Measurements from ENCODE around the gene NCCRP1.

GRCh38 chr19:39155114-39155700 is 41.6 kb upstream of the NCCRP1 start:
- TF ChIP-seq CTCF (IDR thresholded peaks at IDR 0.05) (no peak), POLR2A (IDR thresholded peaks at IDR 0.05) (no peak)

Measured in thyroid gland (tissue), 4 donors.